ENCODE data around the gene DAD1. TPM values are rescaled to one million over a fixed set of nuclear protein-coding genes. Genes with fewer than 3 reads are reported as not detected.
"Not testable (repeated sequence)": the region's sequence is repeated elsewhere in the genome, so short reads cannot be mapped to it uniquely, and the experiment has no call there.

Gene DAD1
- 100 to 1,000 TPM in 1 of 2 donors, 10 to 100 TPM in 1; 91.3 to 104 TPM for total RNA-seq

GRCh38 chr14:22589096-22589839 is at the start of gene DAD1:
Gene DAD1 (minus strand): TSS chr14:22589224. CDS start chr14:22589157, 67 bp downstream.
- peak; percentile 48 to 91 (median 85) for TF ChIP-seq POLR2A (IDR thresholded peaks at IDR 0.05)
- TF ChIP-seq CTCF (IDR thresholded peaks at IDR 0.05) = no peak
- peak within 1 kb of the TSS; percentile 58 to 59 for H3K4me3 ChIP-seq
- peaks cover 50% of the 10 kb centered on the region for H3K4me1 ChIP-seq
- no peaks in the 10 kb centered on the region for H3K36me3 ChIP-seq (replicated peaks in 1 of 2; ENCODE audit: insufficient read depth in 1 of 2, low read depth in 2 of 2)
- DNase-seq (peak; percentile 98 to 100 (median 100)), ATAC-seq (peak; percentile 99)
- H3K27ac ChIP-seq = peak within 1 kb of the TSS; percentile 74 to 95 (median 90)
- 0 to 1% methylated on average over 8 to 44 of the region's 44 CpGs for WGBS, 2 donors
- H3K9me3 ChIP-seq = no peaks in the 10 kb centered on the region
- no peaks in the 10 kb centered on the region for H3K27me3 ChIP-seq
- intact Hi-C loops (cut with DNase I) = no loop called here

- H3K27me3 ChIP-seq; H3K4me3 ChIP-seq; H3K36me3 ChIP-seq (replicated peaks in 1 of 2; ENCODE audit: insufficient read depth in 1 of 2, low read depth in 2 of 2); H3K4me1 ChIP-seq; intact Hi-C loops (cut with DNase I); H3K9me3 ChIP-seq; DNase-seq; H3K27ac ChIP-seq; ATAC-seq: not testable (repeated sequence)
- WGBS, 2 donors = 50 to 60% methylated on average over 1 of the region's 1 CpG
Measured at GRCh38 chr14:22635980-22636379, 47.0 kb upstream of the DAD1 start.

- Histone ChIP-seq H3K27me3 (no peaks in the 10 kb centered on the region), H3K36me3 (replicated peaks in 1 of 2; ENCODE audit: insufficient read depth in 1 of 2, low read depth in 2 of 2) (no peaks in the 10 kb centered on the region), H3K4me3 (no peak overlapping the region), H3K27ac (no peak overlapping the region), H3K4me1 (no peaks in the 10 kb centered on the region), H3K9me3 (no peaks in the 10 kb centered on the region)
- TF ChIP-seq CTCF (IDR thresholded peaks at IDR 0.05) (no peak), POLR2A (IDR thresholded peaks at IDR 0.05) (no peak)
- intact Hi-C loops (cut with DNase I) = no loop called here
- no peak for ATAC-seq
- DNase-seq = no peak
- 75 to 78% methylated on average over 8 of the region's 8 CpGs for WGBS, 2 donors
Measured at GRCh38 chr14:22634233-22634900, 45.3 kb upstream of the DAD1 start.

- TF ChIP-seq CTCF (IDR thresholded peaks at IDR 0.05) (no peak), POLR2A (IDR thresholded peaks at IDR 0.05) (no peak)
- Histone ChIP-seq H3K27me3 (no peaks in the 10 kb centered on the region), H3K4me1 (no peaks in the 10 kb centered on the region), H3K9me3 (no peaks in the 10 kb centered on the region), H3K4me3 (no peak overlapping the region), H3K36me3 (replicated peaks in 1 of 2; ENCODE audit: insufficient read depth in 1 of 2, low read depth in 2 of 2) (no peaks in the 10 kb centered on the region), H3K27ac (no peak overlapping the region)
- ATAC-seq = no peak
- 83 to 85% methylated on average over 2 of the region's 2 CpGs for WGBS, 2 donors
- no peak for DNase-seq
- intact Hi-C loops (cut with DNase I) = no loop called here
Measured at GRCh38 chr14:22630486-22630885, 41.5 kb upstream of the DAD1 start.

- Histone ChIP-seq H3K4me1 (no peaks in the 10 kb centered on the region), H3K27me3 (no peaks in the 10 kb centered on the region), H3K36me3 (replicated peaks in 1 of 2; ENCODE audit: insufficient read depth in 1 of 2, low read depth in 2 of 2) (no peaks in the 10 kb centered on the region), H3K4me3 (no peak overlapping the region), H3K9me3 (no peaks in the 10 kb centered on the region), H3K27ac (no peak overlapping the region)
- 89 to 94% methylated on average over 3 of the region's 3 CpGs for WGBS, 2 donors
- TF ChIP-seq POLR2A (IDR thresholded peaks at IDR 0.05) = no peak
- TF ChIP-seq CTCF (IDR thresholded peaks at IDR 0.05) = no peak
- intact Hi-C loops (cut with DNase I) = no loop called here
- DNase-seq (no peak), ATAC-seq (no peak)
Measured at GRCh38 chr14:22630066-22630465, 41.0 kb upstream of the DAD1 start.
